ENCODE results near the gene GATAD2B.
"Not testable (repeated sequence)": the region's sequence is repeated elsewhere in the genome, so short reads cannot be mapped to it uniquely, and the experiment has no call there.

The GATAD2B gene

DNA sequence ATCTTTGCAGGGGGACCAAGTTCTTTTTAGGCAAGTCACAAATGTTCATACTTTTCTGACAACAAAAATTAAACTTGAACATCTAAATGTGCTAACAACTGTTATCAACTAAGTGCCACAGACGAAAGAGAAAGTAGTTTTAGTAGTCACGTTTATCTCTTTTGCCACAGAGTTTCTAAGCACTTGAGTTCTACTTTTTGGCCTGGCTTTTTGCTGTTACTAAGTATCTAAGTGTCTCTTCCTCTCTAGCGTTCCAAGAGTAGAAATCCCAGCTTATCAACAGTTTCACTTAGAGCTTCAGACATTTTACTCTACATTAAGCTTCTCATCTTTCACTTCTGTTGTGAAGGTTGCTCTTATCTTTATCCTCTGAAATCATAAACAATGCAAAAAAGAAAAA is 34.2 kb downstream of the GATAD2B start:
- DNase-seq (ENCODE audit: low read depth in 2 of 2), result no peak

DNA sequence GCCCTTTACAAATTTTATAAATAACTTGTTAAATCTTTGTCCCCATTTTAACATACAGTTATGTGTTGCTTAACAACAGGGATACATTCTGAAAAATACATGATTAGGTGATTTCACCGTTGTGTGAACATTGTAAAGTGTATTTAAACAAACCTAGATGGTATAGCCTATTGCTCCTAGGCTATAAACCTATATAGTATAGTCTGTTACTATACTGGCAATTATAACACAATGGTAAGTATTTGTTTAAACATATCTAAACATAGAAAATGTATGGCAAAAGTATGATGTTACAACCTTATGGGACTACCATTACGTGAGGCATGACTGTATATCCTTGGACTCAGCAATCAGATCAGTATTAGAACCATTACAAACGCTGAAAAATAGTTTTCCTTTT is 36.6 kb downstream of the GATAD2B start:
- no peak for DNase-seq (ENCODE audit: low read depth in 2 of 2)

DNA sequence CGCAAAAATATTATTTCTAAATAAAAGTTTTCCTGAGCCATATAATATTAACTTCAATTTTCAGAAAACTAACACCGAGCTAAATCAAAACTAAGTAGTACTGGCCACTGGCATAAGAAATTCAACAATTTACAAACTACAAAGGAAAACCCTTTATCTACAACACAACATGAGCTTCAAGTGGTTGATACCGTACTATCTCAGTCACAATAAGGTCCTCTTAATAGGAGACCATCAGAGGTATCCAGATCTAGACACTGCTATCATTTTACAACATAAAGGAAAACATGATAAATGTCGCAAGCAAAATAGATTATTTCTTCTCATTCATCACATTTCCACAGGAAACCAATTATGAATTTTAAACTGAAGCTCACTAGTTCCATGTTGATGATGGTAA is 39.5 kb downstream of the GATAD2B start:
- DNase-seq (ENCODE audit: low read depth in 2 of 2), result no peak

DNA sequence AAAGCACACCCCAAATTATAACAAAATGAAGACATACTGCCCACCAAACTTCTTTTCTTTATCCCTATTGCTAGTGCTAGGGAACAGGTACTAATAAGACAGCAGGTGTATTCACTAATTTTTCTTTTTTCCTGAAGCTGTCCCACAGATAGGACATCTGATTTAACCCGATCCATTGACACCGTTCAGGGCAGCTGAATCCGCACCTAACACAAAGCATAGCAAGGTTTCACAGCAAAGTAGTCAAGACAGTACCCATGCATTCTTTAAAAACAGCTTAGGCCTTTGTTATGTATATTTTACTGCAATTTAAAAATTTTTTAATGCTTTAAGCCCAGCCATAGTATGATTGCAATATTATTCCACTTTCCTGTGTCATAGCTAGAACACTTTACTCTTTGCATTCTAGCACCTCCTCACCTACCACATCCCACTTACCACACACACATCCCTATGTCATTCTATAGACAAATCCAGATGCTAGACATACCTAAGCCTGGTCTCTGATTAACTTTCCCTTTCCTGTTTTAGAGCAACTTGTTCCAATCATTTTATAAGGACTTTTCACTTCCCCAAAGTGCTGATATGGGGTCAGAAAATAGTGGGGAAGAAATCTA is 40.4 kb downstream of the GATAD2B start:
- DNase-seq (ENCODE audit: low read depth in 2 of 2), result peak in 1 of 2 experiments; percentile 7

DNA sequence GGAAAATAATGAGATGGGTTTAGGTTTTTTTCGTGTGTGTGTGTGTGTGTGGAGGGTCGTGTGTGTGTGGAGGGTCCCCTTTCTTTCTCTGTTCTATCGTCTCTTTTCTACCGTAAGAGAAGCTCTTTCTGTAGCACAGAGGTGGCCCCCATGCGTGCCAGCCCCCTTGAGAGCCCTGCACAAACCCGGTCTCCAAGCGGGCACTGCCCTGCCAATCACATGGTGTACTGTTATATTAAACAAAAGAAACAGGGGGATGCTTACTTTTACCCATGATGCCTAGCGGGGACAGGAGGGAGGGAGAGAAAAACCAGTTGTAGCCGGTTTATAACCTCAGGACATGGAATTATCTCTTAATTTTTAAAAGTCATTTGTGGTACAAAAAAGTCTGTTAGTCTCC is 41.0 kb downstream of the GATAD2B start:
- DNase-seq (ENCODE audit: low read depth in 2 of 2), result peak in 1 of 2 experiments; percentile 7

DNA sequence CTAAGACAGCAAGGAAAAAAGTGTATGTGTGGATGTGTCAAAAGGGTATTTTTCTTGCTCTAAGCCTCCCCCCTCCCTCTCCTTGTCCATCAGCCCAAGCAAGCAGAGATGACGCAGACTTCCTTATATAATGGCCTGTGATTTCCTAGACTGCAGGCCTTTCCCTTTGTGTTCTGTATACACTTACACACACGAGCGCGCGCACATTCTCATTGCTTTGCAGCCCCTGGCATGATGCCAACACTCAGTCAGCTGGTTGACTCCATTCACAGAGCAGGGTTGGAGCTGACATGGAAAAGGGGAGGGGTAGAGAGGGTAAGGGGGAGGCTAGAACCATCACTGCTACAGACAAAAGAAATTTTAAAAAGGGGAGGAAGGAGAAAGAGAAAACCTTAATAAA is 41.8 kb downstream of the GATAD2B start:
- DNase-seq (ENCODE audit: low read depth in 2 of 2), result peak; percentile 87 to 88

DNA sequence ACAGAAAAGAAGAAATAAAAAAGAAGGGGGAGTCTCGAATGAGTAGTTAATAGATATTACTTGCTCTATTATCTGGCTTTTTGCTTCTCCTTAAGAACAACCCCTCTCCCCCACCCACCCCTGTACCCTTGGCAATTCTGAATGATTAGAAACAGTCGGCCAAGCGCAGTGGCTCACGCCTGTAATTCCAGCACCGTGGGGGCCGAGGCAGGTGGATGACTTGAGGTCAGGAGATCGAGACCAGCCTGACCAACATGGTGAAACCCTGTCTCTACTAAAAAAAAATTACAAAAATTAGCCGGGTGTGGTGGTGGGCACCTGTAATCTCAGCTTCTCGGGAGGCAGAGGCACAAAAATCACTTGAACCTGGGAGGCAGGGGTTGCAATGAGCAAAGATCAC is 42.7 kb downstream of the GATAD2B start:
- no peak for DNase-seq (ENCODE audit: low read depth in 2 of 2)

DNA sequence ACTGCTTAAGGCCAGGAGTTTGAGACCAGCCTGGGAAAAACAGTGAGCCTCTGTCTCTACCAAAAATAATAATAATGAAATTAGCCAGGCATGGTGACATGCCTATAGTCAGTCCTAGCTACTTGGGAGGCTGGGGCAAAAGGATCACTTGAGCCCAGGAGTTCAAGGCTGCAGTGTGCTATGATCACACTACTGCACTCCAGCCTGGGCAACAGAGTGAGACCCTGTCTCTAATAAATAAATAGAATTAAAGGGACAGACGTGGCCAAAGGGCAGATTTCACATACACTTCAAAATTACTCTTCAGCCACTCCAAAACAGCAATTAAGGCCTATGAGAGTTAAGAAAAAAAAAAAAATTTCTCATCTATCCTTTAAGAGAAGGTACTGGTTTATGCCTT is 45.7 kb downstream of the GATAD2B start:
- no peak for DNase-seq (ENCODE audit: low read depth in 2 of 2)

DNA sequence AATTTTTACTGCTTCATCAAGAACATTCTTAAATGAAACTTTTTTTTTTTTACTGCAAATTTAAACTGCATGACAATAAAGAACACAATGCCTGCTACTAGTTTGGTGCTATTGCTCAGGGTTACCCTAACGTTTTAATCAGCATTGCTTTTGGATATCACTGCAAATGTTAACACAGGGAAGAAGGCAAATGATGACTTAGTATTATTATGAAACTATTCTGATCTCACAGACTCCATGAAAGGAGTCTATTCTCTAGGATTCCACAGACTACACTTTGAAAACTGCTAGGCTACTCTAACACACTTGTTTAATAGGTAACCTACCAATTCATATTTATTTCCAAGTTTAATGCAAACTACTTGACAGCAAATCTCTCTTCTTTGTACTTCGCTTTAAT is 49.8 kb downstream of the GATAD2B start:
- DNase-seq (ENCODE audit: low read depth in 2 of 2), result no peak

DNA sequence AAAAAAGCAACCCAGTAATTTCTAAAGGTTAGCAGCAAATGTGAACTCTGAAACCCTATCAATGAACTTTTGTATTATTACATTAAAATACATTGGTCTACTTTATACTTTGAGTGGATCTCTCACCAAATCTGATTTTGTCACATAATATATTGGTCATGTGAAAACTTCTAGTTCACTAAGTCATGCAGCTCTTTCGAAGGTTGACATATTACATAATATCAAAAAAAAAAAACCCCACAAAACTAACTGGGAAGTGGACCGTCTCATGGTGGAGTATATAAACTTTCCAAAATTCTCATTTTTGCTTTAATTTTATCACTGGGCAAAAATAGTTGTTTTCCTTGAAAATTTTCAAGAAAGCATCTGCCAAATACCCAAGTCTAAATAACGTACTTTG is 50.4 kb downstream of the GATAD2B start:
- DNase-seq (ENCODE audit: low read depth in 2 of 2), result no peak

DNA sequence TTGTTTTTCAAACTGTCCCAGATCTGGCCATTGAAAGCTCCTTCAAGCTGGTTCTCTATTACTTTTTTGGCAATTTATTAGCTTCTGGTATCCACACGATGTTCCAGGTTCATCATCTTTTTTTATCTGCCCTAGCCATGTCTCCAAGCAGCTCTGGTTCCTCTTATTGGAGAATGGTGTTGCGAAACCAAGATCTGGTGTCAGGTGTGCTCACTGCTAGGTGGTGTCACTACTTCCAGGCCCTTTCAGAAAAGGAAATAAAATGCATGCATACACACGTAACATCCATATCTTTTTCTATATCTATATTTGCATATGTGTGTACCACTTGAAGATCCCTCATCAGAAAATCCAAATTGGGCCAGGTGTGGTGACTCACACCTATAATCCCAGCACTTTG is 53.3 kb downstream of the GATAD2B start:
- DNase-seq (ENCODE audit: low read depth in 2 of 2), result no peak

DNA sequence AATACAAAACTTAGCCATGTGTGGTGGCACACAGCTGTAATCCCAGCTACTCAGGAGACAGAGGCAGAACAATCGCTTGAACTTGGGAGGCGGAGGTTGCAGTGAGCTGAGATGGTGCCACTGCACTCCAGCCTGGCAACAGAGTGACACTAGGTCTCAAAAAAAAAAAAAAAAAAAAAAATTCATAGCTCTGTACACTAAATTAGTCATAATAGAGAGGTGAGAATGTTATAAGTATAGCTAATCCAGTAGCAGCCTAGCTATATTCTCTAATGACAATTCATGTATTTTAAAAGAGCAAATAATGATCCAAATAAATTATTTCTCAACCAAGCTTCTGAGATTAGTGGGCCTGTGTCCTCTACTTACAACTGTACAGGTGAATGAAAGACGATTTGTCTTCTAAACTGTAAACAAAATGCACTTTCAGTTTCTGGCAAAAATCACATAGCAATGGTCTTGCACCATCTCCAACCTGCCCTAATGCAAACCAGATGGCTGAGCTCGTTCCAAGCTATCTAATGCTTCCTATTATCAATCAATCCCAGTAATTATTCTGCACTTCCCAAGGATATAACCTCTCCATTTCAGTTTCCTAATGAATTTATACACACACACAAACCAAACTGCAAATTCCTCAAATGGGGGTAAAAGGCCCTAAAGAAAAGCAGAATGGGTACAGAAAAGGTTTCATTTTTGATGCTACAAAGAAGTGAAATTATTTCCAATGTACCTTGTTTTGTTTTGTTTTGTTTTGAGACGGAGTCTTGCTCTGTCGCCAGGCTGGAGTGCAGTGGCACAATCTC is 56.5 kb downstream of the GATAD2B start:
- peak; percentile 45 to 50 for DNase-seq (ENCODE audit: low read depth in 2 of 2)

DNA sequence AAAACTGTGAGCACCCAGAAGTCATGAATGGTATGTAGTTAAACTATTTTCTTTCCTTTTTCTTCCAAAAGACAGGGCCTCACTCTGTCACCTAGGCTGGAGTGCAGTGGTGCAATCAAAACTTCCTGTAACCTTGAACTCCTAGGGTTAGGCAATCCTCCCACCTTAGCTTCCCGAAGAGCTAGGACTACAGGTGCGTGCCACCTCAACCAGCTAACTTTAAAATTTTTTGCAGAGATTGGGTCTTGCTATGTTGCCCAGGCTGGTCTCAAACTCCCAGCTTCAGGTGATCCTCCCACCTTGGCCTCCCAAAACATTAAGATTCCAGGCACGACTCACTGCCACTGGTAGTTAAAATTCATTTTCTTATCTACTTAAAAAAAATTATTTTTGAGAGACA is 62.5 kb downstream of the GATAD2B start:
- no peak for DNase-seq (ENCODE audit: low read depth in 2 of 2)

DNA sequence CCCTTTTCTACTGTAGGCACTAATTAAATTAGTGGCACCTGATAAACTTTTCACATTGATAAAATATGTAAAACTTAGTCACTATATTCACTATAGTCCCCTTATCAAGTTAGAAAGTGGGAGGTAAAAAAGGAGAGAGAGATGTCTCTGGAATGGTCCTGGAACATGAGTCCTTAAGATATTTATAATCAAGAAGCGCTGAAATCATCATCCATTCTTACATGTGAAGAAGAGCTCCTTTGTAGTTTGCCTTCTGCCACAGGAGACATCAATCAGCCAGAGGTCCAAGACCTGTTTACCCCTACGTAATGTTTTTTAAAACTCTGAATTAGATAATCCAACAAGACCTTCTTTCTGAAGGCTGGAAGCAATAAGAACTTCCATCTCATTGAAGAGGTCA is 65.3 kb downstream of the GATAD2B start:
- DNase-seq (ENCODE audit: low read depth in 2 of 2), result no peak

DNA sequence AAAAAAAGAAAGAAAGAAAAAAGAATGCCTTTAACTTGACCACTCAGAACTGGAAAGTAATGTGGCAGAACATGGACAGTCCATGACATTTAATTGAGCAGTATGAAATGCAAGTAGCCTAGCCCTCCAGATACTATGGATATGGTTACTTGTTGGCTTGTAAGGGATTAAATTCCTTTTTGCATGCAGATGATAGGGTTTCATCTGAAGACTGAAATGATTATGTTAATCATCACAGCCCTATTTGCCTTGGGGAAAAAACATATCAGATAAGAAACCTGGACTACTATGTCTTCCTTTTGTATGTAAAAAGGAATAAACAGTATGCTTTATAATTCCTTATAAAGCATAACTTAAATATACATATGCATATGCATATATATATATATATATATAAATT is 66.0 kb downstream of the GATAD2B start:
- no peak for DNase-seq (ENCODE audit: low read depth in 2 of 2)

DNA sequence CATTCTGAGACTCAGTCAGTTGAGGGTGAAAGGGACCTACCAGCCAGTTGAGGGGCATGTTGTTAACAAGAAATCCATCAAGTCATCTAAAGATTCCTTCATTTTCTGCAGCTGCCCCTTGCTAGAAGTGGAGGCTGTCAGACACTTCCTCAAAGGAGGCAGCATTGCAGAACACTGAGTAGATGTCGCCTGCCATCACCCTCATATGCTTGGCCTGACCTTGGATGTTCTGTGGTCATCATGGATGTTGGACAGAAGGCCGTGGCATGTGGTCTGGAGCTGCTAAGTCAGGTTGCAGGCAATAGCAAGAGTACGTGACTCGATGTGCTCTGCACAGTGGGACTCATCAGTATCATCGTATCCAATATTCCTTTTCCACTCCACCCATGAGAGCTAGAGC is 70.6 kb downstream of the GATAD2B start:
- DNase-seq (ENCODE audit: low read depth in 2 of 2), result no peak

DNA sequence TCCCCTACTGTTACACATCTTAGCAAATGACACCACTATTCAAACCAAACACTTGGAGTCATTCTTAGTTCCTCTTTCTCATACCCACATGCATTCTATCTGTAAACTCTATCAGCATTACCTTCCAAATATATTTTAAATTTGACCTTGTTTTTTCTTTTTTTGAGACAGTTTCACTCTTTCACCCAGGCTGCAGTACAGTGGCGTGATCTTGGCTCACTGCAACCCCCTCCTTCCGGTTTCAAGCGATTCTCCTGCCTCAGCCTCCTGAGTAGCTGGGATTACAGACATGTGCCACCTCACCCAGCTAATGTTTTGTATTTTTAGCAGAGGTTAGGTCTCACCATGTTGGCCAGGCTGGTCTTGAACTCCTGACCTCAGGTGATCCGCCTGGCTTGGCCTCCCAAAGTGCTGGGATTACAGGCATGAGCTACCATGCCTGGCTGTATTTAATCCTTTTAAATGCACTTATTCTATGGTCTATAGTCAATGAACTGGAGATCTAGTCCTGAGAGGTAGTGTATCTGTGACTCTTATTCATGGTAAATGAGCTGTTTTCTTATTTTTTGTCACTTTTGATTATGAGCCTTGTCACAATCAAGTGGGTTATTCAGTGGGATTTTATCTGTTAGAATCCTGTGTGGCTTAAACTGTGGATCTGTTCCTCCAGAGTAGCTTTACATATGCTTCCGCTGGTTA is 73.1 kb downstream of the GATAD2B start:
- DNase-seq (ENCODE audit: low read depth in 2 of 2), result no peak

DNA sequence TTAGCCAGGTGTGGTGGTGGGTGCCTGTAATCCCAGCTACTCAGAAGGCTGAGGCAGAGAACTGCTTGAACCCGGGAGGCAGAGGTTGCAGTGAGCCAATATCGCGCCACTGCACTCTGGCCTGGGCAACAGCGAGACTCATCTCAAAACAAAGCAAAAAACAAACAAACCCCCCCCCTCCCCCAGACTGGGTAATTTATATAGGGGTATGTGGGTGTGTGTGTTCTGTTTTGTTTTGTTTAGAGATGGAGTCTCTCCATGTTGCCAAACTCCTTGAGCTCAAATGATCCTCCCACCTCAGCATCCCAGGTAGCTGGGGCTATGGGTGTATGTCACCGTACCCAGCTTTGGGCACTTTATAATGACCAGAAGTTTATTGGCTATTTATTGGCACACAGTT is 74.0 kb downstream of the GATAD2B start:
- no peak for DNase-seq (ENCODE audit: low read depth in 2 of 2)

DNA sequence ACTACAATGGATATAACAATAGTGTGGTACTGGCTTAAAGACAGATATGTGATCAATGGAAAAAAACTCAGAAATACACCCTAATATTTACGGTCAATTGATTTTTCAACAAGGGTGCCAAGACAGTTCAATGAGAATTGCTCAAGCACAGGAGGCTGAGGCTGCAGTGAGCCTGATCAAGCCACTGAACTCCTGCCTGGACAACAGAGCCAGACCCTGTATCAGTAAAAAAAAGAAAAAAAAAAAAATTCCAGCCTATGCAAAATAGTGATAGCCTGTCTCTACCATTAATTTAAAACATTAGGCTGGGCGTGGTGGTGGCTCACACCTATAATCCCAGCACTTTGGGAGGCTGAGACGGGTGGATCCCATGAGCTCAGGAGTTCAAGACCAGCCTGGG is 77.6 kb downstream of the GATAD2B start:
- DNase-seq (ENCODE audit: low read depth in 2 of 2), result no peak

DNA sequence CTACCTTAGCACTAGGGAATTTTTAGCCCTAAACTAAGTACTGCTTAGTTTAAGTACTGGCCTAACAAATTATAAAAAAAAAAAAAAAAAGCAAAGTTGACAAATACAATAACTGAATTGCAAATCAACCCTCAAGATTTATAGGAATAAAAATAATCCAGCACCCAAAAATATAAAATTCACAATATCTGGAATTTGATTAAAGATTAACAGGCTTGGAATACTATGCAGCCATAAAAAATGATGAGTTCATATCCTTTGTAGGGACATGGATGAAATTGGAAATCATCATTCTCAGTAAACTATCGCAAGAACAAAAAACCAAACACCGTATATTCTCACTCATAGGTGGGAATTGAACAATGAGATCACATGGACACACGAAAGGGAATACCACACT is 78.4 kb downstream of the GATAD2B start:
- DNase-seq (ENCODE audit: low read depth in 2 of 2), result not testable (repeated sequence)

DNA sequence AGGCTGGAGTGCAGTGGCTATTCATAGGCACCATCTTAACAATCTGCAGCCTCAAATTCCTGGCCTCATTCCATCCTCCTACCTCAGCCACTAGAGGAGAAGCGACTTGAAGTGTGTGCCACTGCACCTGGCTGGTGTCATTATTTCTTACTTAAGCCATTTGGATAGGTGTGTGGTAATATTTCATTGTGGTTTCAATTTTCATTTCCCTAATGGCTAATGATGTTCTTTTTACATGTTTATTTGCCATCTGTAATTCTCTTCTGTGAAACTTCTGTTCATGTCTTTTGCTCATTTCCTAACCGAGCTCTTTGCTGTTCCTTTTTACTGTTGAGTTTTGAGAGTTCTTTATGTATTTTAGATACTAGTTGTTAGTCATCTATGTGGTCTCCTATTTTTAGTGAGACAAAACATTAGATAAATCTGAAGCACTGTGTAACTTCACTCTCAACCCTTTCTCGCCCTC is 80.7 kb downstream of the GATAD2B start:
- DNase-seq (ENCODE audit: low read depth in 2 of 2), result no peak

DNA sequence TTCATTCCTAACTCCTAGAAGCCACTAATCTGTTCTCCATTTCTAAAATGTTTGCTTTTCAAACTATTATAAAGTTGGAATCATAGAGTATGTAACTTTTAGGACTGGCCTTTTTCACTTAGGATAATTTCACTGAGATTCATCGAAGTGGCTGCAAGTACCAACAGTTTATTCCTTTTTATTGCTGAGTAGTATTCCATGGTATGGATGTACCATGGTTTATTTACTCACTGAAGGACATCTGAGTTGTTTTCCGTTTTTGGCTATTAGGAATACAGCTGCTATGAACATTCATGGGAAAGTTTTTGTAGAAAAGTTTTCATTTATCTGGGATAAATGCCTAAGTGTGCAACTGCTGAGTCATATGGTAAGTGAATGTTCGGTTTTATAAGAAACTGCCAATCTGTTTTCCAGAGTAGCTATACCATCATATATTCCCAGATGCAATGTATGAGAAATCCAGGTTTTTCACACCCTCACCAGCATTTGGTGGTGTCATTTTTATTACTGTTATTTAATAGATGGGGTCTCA is 81.2 kb downstream of the GATAD2B start:
- DNase-seq (ENCODE audit: low read depth in 2 of 2), result no peak

DNA sequence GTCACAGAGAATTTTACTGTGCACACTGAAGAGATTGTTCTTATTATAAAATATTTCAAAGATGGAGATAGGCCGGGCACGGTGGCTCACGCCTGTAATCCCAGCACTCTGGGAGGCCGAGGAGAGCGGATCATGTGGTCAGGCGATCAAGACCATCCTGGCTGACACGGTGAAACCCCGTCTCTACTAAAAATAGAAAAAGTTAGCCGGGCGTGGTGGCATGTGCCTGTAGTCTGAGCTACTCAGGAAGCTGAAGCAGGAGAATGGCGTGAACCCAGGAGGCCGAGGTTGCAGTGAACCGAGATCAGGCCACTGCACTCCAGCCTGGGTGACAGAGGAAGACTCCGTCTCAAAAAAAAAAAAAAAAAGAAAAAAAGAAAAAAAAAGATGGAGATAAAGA is 82.0 kb downstream of the GATAD2B start:
- DNase-seq (ENCODE audit: low read depth in 2 of 2), result not testable (repeated sequence)

Data from fibroblast of skin of left biceps (primary cell).